ENCODE data around the gene LKAAEAR1.

Gene LKAAEAR1

DNA sequence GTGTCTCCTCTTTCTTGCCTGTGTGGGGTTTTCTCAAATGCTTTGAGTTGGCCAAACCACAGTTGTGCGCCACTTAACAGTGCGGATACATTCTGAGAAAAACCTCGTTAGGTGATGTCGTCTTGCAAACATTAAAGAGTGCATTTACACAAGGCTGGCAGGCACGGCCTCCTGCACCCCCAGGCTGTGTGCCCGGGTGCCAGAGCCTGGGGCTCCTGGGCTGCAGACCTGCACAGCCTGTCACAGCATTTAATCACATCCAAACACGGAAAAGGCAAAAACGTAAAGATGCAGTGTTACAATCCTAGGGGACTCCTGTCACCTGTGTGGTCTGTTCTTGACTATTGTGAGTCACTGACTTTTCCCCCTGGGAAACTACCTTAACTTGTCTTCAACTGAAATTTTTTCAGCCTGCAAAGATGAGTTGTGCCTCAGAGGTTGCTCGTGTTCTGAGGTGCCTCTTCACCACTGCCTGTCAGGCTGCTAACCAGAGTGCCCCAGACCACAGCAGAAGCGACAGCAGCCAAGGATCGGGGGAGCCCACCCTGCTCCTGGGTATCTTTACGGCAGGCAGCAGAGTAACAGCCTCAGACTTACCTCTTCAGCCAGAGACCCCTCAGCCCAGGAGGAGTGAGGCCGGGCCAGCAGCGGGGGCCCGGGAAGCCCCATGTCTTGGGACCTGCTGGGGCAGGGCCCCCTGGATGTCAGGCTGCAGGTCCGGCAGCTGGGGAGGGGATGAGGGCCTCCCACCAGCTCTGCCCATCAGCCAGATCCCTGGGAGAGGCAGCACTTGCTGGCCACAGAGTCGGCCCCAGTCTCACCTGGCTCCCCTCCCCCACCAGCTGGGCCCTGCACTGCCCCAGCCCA, 48.9 kb downstream of the LKAAEAR1 start:
- TF ChIP-seq, protein P1, sequence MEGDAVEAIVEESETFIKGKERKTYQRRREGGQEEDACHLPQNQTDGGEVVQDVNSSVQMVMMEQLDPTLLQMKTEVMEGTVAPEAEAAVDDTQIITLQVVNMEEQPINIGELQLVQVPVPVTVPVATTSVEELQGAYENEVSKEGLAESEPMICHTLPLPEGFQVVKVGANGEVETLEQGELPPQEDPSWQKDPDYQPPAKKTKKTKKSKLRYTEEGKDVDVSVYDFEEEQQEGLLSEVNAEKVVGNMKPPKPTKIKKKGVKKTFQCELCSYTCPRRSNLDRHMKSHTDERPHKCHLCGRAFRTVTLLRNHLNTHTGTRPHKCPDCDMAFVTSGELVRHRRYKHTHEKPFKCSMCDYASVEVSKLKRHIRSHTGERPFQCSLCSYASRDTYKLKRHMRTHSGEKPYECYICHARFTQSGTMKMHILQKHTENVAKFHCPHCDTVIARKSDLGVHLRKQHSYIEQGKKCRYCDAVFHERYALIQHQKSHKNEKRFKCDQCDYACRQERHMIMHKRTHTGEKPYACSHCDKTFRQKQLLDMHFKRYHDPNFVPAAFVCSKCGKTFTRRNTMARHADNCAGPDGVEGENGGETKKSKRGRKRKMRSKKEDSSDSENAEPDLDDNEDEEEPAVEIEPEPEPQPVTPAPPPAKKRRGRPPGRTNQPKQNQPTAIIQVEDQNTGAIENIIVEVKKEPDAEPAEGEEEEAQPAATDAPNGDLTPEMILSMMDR (IDR thresholded peaks at IDR 0.05; ENCODE audit: low read depth, low read length), result no peak
- DNase-seq (ENCODE audit: low read depth in 2 of 2), result no peak
- H3K4me3 ChIP-seq (replicated peaks in 1 of 2; ENCODE audit: low read depth in 2 of 2, low read length in 2 of 2), result no peak overlapping the region

DNA sequence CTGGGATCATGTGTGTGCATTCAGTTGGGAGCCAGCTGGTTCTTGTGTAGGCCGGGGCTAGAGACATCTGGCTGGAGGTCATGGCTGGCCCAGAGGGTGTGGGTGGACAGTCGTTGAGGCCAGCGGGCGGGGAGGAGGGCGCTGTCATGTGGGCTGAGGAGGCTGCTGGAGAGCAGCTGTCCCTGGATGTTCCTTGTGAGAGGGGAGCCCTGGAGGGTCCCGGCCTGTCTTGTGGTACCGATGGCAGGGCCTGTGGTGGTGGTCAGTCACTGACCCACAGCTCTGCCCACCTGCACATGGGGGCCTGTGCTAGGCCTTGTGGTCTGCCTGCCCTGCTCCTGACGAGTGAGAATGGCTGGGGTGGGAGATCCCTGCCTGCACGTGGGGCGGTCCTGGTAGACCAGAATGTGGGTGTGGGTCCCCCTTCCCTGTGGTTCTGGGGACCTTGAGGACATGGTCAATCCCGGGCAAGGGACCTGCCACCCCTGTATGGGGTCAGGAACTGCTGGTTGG, 50.2 kb downstream of the LKAAEAR1 start:
- no peak for DNase-seq (ENCODE audit: low read depth in 2 of 2)
- no peak overlapping the region for H3K4me3 ChIP-seq (replicated peaks in 1 of 2; ENCODE audit: low read depth in 2 of 2, low read length in 2 of 2)
- TF ChIP-seq, protein P1 (IDR thresholded peaks at IDR 0.05; ENCODE audit: low read depth, low read length), result no peak

Data from cardiac fibroblast (primary cell).